Mesenchymal stem cell (in vitro differentiated cells and primary cell): ENCODE measurements around the gene IQCF6.

ENCODE experiments used
- DNase-seq: peaks from one replicate; pipeline ENCODE4 v3.0.0-alpha.2; 2013
- H2AFZ ChIP-seq: one replicate; pipeline ENCODE4 v1.6.1; 2013; ENCODE audit warnings: low read depth, mild to moderate bottlenecking, control low read depth, inconsistent platforms, low read length, moderate library complexity
- H2AK5ac ChIP-seq: 2 replicates; pipeline ENCODE4 v1.6.1; 2013; ENCODE audit warnings: low read length, moderate library complexity, mild to moderate bottlenecking, inconsistent platforms; ENCODE audit not compliant: severe bottlenecking
- H2BK120ac ChIP-seq: one replicate; pipeline ENCODE4 v1.6.1; 2013; ENCODE audit warnings: low read depth, mild to moderate bottlenecking, inconsistent platforms, low read length, moderate library complexity
- H2BK12ac ChIP-seq, 2 experiments: one replicate each; pipeline ENCODE4 v1.6.1; 2013; ENCODE audit warnings: inconsistent platforms in 2 of 2, low read length in 2 of 2, mild to moderate bottlenecking in 2 of 2, moderate library complexity in 2 of 2, control low read depth in 1 of 2
- H2BK15ac ChIP-seq: one replicate; pipeline ENCODE4 v1.6.1; 2013; ENCODE audit warnings: mild to moderate bottlenecking, low read depth, inconsistent platforms; ENCODE audit not compliant: poor library complexity, severe bottlenecking
- H2BK5ac ChIP-seq: 2 replicates; pipeline ENCODE4 v1.6.1; 2013; ENCODE audit warnings: low read depth, mild to moderate bottlenecking, low read length, control low read depth, inconsistent platforms; ENCODE audit not compliant: poor library complexity, severe bottlenecking
- H3K14ac ChIP-seq, 2 experiments: one replicate each; pipeline ENCODE4 v1.6.1; 2013; ENCODE audit warnings: inconsistent platforms in 2 of 2, low read length in 2 of 2, control low read depth in 1 of 2, mild to moderate bottlenecking in 1 of 2, moderate library complexity in 1 of 2
- H3K18ac ChIP-seq, 2 experiments: one replicate each; pipeline ENCODE4 v1.6.1; 2013; ENCODE audit warnings: inconsistent platforms in 2 of 2, low read length in 2 of 2, control low read depth in 1 of 2, low read depth in 1 of 2, mild to moderate bottlenecking in 1 of 2
- H3K23ac ChIP-seq, 2 experiments: one replicate each; pipeline ENCODE4 v1.6.1; 2013; ENCODE audit warnings: inconsistent platforms in 2 of 2, low read length in 2 of 2, mild to moderate bottlenecking in 2 of 2, moderate library complexity in 2 of 2, control low read depth in 1 of 2
- H3K27ac ChIP-seq: 2 replicates; pipeline ENCODE4 v1.5.1; 2013; ENCODE audit warnings: mild to moderate bottlenecking, moderate library complexity, low read length, control low read depth, inconsistent platforms; ENCODE audit not compliant: poor library complexity, severe bottlenecking
- H3K27me3 ChIP-seq, 2 experiments: 2 replicates each; pipeline versions ENCODE4 v1.6.1 to v1.7.0; 2013; ENCODE audit warnings: low read length in 2 of 2, mild to moderate bottlenecking in 2 of 2, moderate library complexity in 2 of 2, control low read depth in 1 of 2, inconsistent platforms in 1 of 2; ENCODE audit not compliant: control insufficient read depth in 1 of 2, insufficient read depth in 1 of 2
- H3K36me3 ChIP-seq, 2 experiments: 2 replicates each; pipeline versions ENCODE4 v1.6.1 to v1.7.0; 2013; ENCODE audit warnings: low read length in 2 of 2, control low read depth in 1 of 2, inconsistent platforms in 1 of 2, low read depth in 1 of 2, mild to moderate bottlenecking in 1 of 2; ENCODE audit not compliant: insufficient read depth in 2 of 2, control insufficient read depth in 1 of 2
- H3K4ac ChIP-seq, 2 experiments: one replicate each; pipeline ENCODE4 v1.6.1; 2013; ENCODE audit warnings: inconsistent platforms in 2 of 2, low read length in 2 of 2, mild to moderate bottlenecking in 2 of 2, moderate library complexity in 2 of 2, control low read depth in 1 of 2, low read depth in 1 of 2
- H3K4me1 ChIP-seq: 2 replicates; pipeline ENCODE4 v1.6.1; 2013; ENCODE audit warnings: low read depth, low read length, control low read depth; ENCODE audit not compliant: control insufficient read depth, insufficient read depth
- H3K4me2 ChIP-seq: 2 replicates; pipeline ENCODE4 v1.6.1; 2013; ENCODE audit warnings: low read length, mild to moderate bottlenecking, inconsistent platforms; ENCODE audit not compliant: poor library complexity, severe bottlenecking
- H3K4me3 ChIP-seq, 2 experiments: 2 replicates each; pipeline versions ENCODE4 v1.5.1 to v1.7.0; 2013; ENCODE audit warnings: low read length in 2 of 2, mild to moderate bottlenecking in 2 of 2, control low read depth in 1 of 2, low read depth in 1 of 2; ENCODE audit not compliant: insufficient read depth in 1 of 2
- H3K79me1 ChIP-seq: replicated peaks from 2 replicates; pipeline ENCODE4 v1.6.1; 2013; ENCODE audit warnings: mild to moderate bottlenecking, control low read depth, low read length, inconsistent platforms; ENCODE audit not compliant: poor library complexity, severe bottlenecking
- H3K9ac ChIP-seq: 2 replicates; pipeline ENCODE4 v1.7.0; 2013; ENCODE audit warnings: mild to moderate bottlenecking, low read length, moderate library complexity
- H3K9me3 ChIP-seq: 2 replicates; pipeline ENCODE4 v1.7.0; 2013; ENCODE audit warnings: mild to moderate bottlenecking, low read length; ENCODE audit not compliant: control insufficient read depth
- H4K8ac ChIP-seq: one replicate; pipeline ENCODE4 v1.6.1; 2013; ENCODE audit warnings: inconsistent platforms, mild to moderate bottlenecking, low read length, moderate library complexity
- H4K91ac ChIP-seq: one replicate; pipeline ENCODE4 v1.6.1; 2013; ENCODE audit warnings: mild to moderate bottlenecking, low read length, inconsistent platforms
- WGBS: methylation state at CpG from one replicate; pipeline ENCODE4 v1.1.7; 2013; ENCODE audit warnings: mixed read lengths; 5-methylcytosine and 5-hydroxymethylcytosine counted together

The IQCF6 gene

GRCh38 chr3:51817375-51817774 lies 38.3 kb upstream of the IQCF6 start:
- Histone ChIP-seq H2BK120ac (no peak overlapping the region), H3K9me3 (no peaks in the 10 kb centered on the region), H3K4me1 (no peaks in the 10 kb centered on the region), H3K4me2 (no peak overlapping the region), H3K9ac (no peak overlapping the region), H3K36me3 (no peaks in the 10 kb centered on the region), H4K91ac (no peak overlapping the region), H2BK15ac (no peak overlapping the region), H3K4ac (no peak overlapping the region), H3K4me3 (no peak overlapping the region), H2AK5ac (no peak overlapping the region), H3K79me1 (no peaks in the 10 kb centered on the region), H3K27ac (no peak overlapping the region), H4K8ac (no peak overlapping the region), H2AFZ (no peak overlapping the region), H2BK5ac (no peak overlapping the region), H2BK12ac (no peak overlapping the region), H3K18ac (no peak overlapping the region), H3K14ac (no peak overlapping the region), H3K27me3 (peaks cover 6 to 12% of the 10 kb centered on the region in 2 experiments), H3K23ac (no peak overlapping the region)
- no peak for DNase-seq
- WGBS, result 93% methylated on average over 2 of the region's 2 CpGs

- H2BK5ac ChIP-seq, result no peak overlapping the region
- H4K8ac ChIP-seq, result no peak overlapping the region
- H3K36me3 ChIP-seq, result no peaks in the 10 kb centered on the region
- H2BK120ac ChIP-seq, result no peak overlapping the region
- H3K4me2 ChIP-seq, result no peak overlapping the region
- H3K23ac ChIP-seq, result no peak overlapping the region
- no peak for DNase-seq
- no peak overlapping the region for H2BK15ac ChIP-seq
- no peak overlapping the region for H2AK5ac ChIP-seq
- no peaks in the 10 kb centered on the region for H3K79me1 ChIP-seq
- H3K27me3 ChIP-seq, result peaks cover 6 to 12% of the 10 kb centered on the region in 2 experiments
- H4K91ac ChIP-seq, result no peak overlapping the region
- no peak overlapping the region for H3K4ac ChIP-seq
- H3K4me1 ChIP-seq, result no peaks in the 10 kb centered on the region
- H3K18ac ChIP-seq, result no peak overlapping the region
- WGBS, result 100% methylated on average over 1 of the region's 2 CpGs
- H2BK12ac ChIP-seq, result no peak overlapping the region
- H3K9ac ChIP-seq, result no peak overlapping the region
- no peak overlapping the region for H3K4me3 ChIP-seq
- no peak overlapping the region for H3K14ac ChIP-seq
- H2AFZ ChIP-seq, result no peak overlapping the region
- H3K27ac ChIP-seq, result no peak overlapping the region
- no peaks in the 10 kb centered on the region for H3K9me3 ChIP-seq
Observed at GRCh38 chr3:51816723-51817122, 37.7 kb upstream of the IQCF6 start.

GRCh38 chr3:51815614-51816013 lies 36.6 kb upstream of the IQCF6 start:
- Histone ChIP-seq H3K27me3 (peaks cover 6 to 12% of the 10 kb centered on the region in 2 experiments), H3K4me1 (no peaks in the 10 kb centered on the region), H3K4ac (no peak overlapping the region), H3K9ac (no peak overlapping the region), H2BK120ac (no peak overlapping the region), H4K91ac (no peak overlapping the region), H3K23ac (no peak overlapping the region), H2AK5ac (no peak overlapping the region), H3K36me3 (no peaks in the 10 kb centered on the region), H3K4me2 (no peak overlapping the region), H3K9me3 (no peaks in the 10 kb centered on the region), H2BK5ac (no peak overlapping the region), H3K27ac (no peak overlapping the region), H4K8ac (no peak overlapping the region), H3K79me1 (no peaks in the 10 kb centered on the region), H2BK15ac (no peak overlapping the region), H3K18ac (no peak overlapping the region), H3K14ac (no peak overlapping the region), H3K4me3 (no peak overlapping the region), H2AFZ (no peak overlapping the region), H2BK12ac (no peak overlapping the region)
- DNase-seq, result no peak
- WGBS, result 48% methylated on average over 4 of the region's 4 CpGs

GRCh38 chr3:51814034-51814433 lies 35.0 kb upstream of the IQCF6 start:
- no peak overlapping the region for H2AK5ac ChIP-seq
- H3K36me3 ChIP-seq, result no peaks in the 10 kb centered on the region
- H2BK12ac ChIP-seq, result no peak overlapping the region
- H3K4me2 ChIP-seq, result no peak overlapping the region
- H3K4ac ChIP-seq, result no peak overlapping the region
- H3K9me3 ChIP-seq, result no peaks in the 10 kb centered on the region
- H3K4me1 ChIP-seq, result no peaks in the 10 kb centered on the region
- WGBS, result 78% methylated on average over 3 of the region's 3 CpGs
- no peak for DNase-seq
- H3K9ac ChIP-seq, result no peak overlapping the region
- no peak overlapping the region for H2BK120ac ChIP-seq
- H3K79me1 ChIP-seq, result no peaks in the 10 kb centered on the region
- no peak overlapping the region for H3K14ac ChIP-seq
- no peak overlapping the region for H3K18ac ChIP-seq
- no peak overlapping the region for H3K4me3 ChIP-seq
- no peak overlapping the region for H2BK5ac ChIP-seq
- H4K8ac ChIP-seq, result no peak overlapping the region
- H3K27ac ChIP-seq, result no peak overlapping the region
- H3K27me3 ChIP-seq, result peaks cover 6 to 12% of the 10 kb centered on the region in 2 experiments
- no peak overlapping the region for H2AFZ ChIP-seq
- no peak overlapping the region for H4K91ac ChIP-seq
- no peak overlapping the region for H3K23ac ChIP-seq
- no peak overlapping the region for H2BK15ac ChIP-seq
